HG03280 (cell line): ENCODE results near the gene FBXL13.
"Not testable (repeated sequence)": the region's sequence is repeated elsewhere in the genome, so short reads cannot be mapped to it uniquely, and the experiment has no call there.

Experiments used
- ATAC-seq: cut with Tn5 transposase; IDR thresholded peaks from one replicate; pipeline ENCODE4 v1.9.1; 2021; ENCODE audit warnings: mild to moderate bottlenecking, moderate library complexity; ENCODE audit not compliant: unreplicated experiment

Gene FBXL13

GRCh38 chr7:102902052-102902451 is 172.5 kb downstream of the FBXL13 start:
- ATAC-seq, result not testable (repeated sequence)

GRCh38 chr7:102898532-102898859 is 176.1 kb downstream of the FBXL13 start:
- no peak for ATAC-seq

DNA sequence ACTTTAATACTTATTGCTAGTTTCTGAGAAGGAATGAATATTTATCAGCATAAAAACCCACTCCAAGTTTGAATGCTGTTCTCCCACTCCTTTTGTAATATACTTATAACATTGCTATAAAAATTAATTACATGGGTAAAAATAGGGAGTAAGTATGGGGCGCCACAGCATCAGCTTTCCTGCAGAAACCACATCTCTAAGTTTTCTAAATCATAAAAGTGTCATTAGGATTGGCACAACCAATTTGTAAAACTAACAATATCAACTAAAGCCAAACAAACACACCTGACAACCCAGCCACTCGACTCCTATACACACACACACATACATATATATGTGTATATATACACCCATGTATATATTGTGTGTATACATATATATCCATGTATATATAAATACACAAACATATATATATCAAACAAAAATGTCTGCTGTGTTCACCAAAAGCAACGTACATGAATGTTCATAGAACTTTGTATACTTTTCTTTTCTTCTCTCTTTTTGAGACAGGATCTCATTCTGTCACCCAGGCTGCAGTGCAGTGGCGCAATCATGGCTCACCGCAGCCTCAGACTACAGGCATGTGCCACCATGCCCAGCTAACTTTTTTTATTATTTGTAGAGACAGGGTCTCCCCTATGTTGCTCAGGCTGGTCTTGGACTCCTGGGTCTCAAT is 176.6 kb downstream of the FBXL13 start:
- no peak for ATAC-seq

GRCh38 chr7:102897211-102897631 is 177.4 kb downstream of the FBXL13 start:
- ATAC-seq, result no peak

DNA sequence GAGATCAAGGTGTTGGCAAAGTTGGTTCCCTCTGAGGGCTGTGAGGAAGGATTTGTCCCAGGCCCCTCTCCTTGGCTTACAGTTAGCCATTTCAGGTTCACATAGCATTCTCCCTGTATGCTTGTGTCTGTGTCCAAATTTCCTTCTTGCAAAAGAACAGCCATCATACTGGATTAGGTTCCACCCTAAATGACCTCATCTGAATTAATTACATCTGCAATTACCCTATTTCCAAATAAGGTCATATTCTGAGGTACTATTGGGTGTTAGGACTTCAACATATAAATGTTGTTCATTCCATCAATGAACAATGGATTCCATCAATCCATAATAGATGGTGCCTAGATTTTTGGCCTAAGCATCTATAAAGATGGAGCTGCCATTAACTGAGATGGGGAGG is 178.0 kb downstream of the FBXL13 start:
- no peak for ATAC-seq

GRCh38 chr7:102895602-102896001 is 179.0 kb downstream of the FBXL13 start:
- ATAC-seq, result no peak

GRCh38 chr7:102892631-102893278 is 181.8 kb downstream of the FBXL13 start:
- no peak for ATAC-seq

DNA sequence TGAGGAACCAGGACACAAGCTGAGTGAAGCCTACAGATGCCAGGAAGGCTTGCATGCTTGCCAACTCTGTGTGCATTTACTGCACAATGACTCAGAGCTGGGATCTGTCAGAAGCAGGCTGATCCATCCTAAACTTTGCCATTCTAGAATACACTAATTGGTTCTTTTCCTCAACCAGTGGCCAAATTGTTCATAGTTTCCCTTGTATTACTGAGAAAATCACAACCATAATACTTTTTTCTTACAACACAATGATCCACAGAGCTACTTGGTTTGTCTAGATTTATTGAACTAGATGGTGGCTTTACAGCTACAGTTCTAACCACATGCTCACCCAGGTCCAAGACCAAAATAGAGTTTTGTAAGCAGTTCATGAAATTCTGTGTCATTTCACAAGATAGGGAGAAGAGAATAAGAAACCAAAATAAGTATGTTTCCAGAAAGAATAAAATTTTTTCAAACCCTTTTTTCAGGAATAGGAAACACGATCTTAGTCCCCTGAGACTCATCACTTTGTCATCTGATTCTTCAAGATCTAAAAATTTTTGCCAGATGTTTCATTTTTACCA is 182.8 kb downstream of the FBXL13 start:
- ATAC-seq, result no peak

- no peak for ATAC-seq
Measured at GRCh38 chr7:102890971-102891692, 183.5 kb downstream of the FBXL13 start.

GRCh38 chr7:102890292-102890970 is 184.2 kb downstream of the FBXL13 start:
- no peak for ATAC-seq

DNA sequence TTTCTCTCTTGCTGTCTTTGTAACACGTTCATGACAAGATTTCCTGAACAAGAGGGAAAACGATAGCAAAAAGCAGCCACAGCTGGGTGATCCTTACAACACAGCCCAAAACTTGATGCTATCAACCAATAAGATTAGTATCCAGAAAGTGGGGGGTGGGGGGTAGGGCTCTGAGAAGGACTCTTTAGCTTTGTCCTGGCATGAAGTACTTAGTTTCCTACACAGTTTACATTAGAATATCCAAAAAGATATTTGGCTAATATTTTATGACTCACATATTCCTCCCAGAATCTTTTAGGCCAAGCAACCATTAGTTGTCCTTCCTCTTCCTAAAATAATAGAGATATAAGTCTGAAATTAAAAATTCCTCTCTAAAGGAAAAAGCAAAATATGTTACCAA is 184.7 kb downstream of the FBXL13 start:
- ATAC-seq, result no peak

DNA sequence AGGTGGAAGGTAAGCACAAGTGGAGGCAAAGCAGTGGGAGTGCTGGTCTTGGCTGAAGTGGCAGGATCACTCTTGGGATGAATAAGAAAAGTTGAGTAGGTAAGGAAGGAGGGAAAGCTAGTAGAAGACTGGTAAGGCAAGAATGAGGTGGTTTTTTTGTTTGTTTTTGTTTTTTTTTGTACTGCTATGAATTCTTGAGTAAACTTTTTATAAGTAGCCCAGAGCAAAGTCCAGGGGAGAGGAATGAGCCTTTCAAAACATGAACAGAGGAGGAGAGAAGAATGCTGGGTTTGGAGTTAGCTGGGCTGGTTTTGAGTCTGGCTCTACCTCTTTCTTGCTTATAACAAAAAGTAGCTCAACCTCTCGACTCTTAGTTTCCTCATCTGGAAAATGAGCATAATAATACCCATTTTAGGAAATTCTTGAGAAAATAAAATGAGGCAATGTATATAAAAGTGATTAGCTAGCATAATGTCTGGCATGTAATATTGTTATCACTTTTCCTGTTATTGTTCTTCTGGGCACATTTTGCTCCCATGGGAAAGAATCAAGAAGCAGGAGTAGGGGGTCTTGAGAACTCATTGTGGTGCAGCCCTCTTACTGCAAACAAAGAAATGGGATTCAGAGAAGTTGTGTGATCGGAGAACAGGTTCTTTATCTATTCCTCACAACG is 185.9 kb downstream of the FBXL13 start:
- ATAC-seq, result no peak

GRCh38 chr7:102883098-102883860 is 191.3 kb downstream of the FBXL13 start:
- no peak for ATAC-seq

GRCh38 chr7:102875700-102876295 is 198.8 kb downstream of the FBXL13 start:
- no peak for ATAC-seq

DNA sequence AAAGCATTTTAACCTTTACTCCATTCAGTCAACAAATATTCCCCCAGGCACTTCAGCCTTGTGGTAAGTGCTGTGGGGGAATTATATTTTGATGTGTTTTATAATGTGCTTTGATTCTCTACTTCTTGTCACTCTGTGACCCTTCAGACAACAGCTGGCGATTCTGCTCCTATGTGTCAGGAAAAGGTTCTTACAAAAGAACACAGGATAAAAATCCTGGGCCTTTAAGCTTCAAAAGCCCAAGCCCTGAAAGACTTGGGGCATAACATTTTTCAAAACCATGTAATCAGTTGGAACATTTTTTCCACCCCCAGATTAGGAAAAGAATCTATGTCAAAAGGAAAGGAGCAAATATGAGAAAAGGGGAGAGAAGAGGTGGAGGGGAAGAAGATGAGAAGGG is 199.6 kb downstream of the FBXL13 start:
- ATAC-seq, result no peak

DNA sequence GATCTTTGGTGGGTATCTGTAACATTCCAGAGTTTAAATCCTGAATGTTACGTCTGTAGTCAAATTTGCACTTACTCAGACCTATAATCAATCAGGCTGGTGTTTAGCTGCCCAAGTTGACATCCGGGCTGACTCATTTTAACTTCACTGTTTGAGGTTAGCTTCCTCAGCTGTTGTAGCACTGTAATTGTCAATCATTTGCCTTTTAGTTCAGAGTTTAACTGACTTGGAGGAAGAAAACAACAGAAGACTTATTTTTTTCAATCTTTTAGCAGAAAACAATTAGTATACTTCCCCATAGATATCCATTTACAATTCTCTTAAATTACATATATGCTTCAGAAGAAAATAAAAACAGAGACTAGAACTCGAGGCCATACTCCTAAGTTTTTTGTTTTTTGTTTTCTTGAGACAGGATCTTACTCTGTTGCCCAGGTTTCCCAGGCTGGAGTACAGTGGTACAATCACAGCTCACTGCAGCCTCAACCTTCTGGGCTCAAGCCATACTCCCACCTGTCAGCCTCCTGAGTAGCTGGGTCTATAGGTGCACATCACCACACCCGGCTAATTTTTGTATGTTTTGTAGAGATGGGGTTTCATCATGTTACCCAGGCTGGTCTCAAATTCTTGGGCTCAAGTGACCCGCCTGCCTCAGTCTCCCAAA is 200.3 kb downstream of the FBXL13 start:
- ATAC-seq, result peak; percentile 92

DNA sequence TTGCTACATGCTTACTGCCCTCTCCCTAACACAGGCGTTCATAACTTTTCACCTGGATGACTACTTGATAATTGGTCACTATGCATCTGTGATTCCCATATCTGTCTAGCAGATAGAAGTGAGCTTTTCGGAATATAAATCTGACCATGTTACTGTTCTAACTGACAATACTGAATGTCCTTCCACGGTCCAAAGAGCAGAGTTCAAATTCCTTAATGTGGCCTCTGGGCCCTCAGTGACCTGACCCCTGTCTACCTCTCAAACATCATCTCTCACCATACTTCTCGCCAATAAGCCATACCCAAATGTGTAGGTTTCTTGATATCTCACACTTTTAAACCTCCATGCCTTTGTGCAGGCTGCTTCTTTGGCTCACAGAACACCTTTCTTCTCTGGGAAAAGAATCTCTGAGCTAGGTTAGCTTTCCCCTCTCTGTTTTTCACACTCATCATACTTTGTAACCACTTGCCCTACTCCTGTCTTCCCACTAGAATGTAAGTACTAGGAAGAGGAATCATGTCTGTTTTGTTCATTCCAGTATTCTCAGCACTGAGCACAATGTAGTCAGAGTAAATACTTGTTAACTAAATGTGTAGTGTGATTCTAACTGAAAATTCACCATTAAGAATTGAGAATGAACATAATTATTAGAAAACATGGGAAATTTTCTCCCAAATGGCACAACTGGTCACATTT is 201.0 kb downstream of the FBXL13 start:
- ATAC-seq, result no peak

- no peak for ATAC-seq
Measured at GRCh38 chr7:102872460-102872859, 202.1 kb downstream of the FBXL13 start.
